Panc1 (cell line): Measurements from ENCODE around the gene MLH3. TPM values are rescaled to one million over a fixed set of nuclear protein-coding genes. Genes with fewer than 3 reads are reported as not detected.

Experiments used
- ATAC-seq: fragments of 200-7000 bp; cut with Tn5 transposase; 2 replicates; pipeline ENCODE4 v1.9.1; 2020; ENCODE audit warnings: mild to moderate bottlenecking, moderate library complexity
- BruUV-seq: library from RNA; stranded (reverse); fragments of 400-500 nt; replicated peaks from 2 replicates; lab custom pipeline; 2021; lab: Mats Ljungman, UMichigan
- CTCF ChIA-PET: fragments of 300-600 bp; sonication (Branson Sonifier 250); formaldehyde crosslinking; loops from one replicate; lab custom pipeline; 2022; ENCODE audit warnings: antibody characterized with exemption; lab: Charles Lee
- POLR2A ChIA-PET: fragments of 300-600 bp; sonication (Branson Sonifier 250); formaldehyde crosslinking; loops from one replicate; lab custom pipeline; 2022; ENCODE audit warnings: antibody characterized with exemption; lab: Charles Lee
- DNase-seq: peaks from one replicate; pipeline ENCODE4 v3.0.0-alpha.2; 2010; ENCODE audit warnings: low read depth, low spot score
- H3K27ac ChIP-seq: 2 replicates; pipeline ENCODE4 v1.5.1; 2011; ENCODE audit warnings: mild to moderate bottlenecking, low read length, inconsistent platforms
- H3K27me3 ChIP-seq: fragments of 200-500 bp; sonication (Bioruptor generic); 2 replicates; pipeline ENCODE4 v1.6.0; 2014; ENCODE audit warnings: low read length, inconsistent platforms; ENCODE audit not compliant: control insufficient read depth, insufficient read depth
- H3K36me3 ChIP-seq: fragments of 200-500 bp; sonication (Bioruptor generic); 2 replicates; pipeline ENCODE4 v1.5.1; 2014; ENCODE audit warnings: inconsistent platforms, mild to moderate bottlenecking, low read length, moderate library complexity; ENCODE audit not compliant: control insufficient read depth, insufficient read depth
- H3K4me1 ChIP-seq: 2 replicates; pipeline ENCODE4 v1.5.1; 2011; ENCODE audit warnings: inconsistent platforms, mild to moderate bottlenecking, low read length, moderate library complexity; ENCODE audit not compliant: control insufficient read depth, insufficient read depth
- H3K4me3 ChIP-seq, 2 experiments: 2 replicates each; pipeline ENCODE4 v1.5.1; 2011 to 2012; ENCODE audit warnings: low read depth in 2 of 2, low read length in 2 of 2, mild to moderate bottlenecking in 2 of 2, inconsistent platforms in 1 of 2, moderate library complexity in 1 of 2
- H3K9me3 ChIP-seq: fragments of 200-500 bp; sonication (Bioruptor generic); 2 replicates; pipeline ENCODE4 v1.5.1; 2014; ENCODE audit warnings: low read depth, mild to moderate bottlenecking, inconsistent platforms, low read length, moderate library complexity; ENCODE audit not compliant: control insufficient read depth, insufficient read depth
- CTCF ChIP-seq: fragments of 450-650 bp; IDR thresholded peaks from 2 replicates; pipeline ENCODE4 v1.5.1; 2017; ENCODE audit warnings: mild to moderate bottlenecking
- POLR2AphosphoS5 ChIP-seq: IDR thresholded peaks from 2 replicates; pipeline ENCODE4 v1.6.1; 2012; ENCODE audit warnings: mild to moderate bottlenecking, low read depth, low read length, moderate library complexity
- REST ChIP-seq, 2 experiments: IDR thresholded peaks; 2 replicates each; pipeline ENCODE4 v1.6.1; 2011 to 2012; ENCODE audit warnings: low read depth in 2 of 2, control low read depth in 1 of 2, low read length in 1 of 2, mild to moderate bottlenecking in 1 of 2, moderate library complexity in 1 of 2; ENCODE audit not compliant: insufficient read depth in 1 of 2
- SIN3A ChIP-seq: IDR thresholded peaks from 2 replicates; pipeline ENCODE4 v1.6.1; 2012; ENCODE audit warnings: low read depth, mild to moderate bottlenecking, low read length, moderate library complexity, borderline replicate concordance; ENCODE audit not compliant: insufficient read depth
- TCF7L2 ChIP-seq: IDR thresholded peaks from 2 replicates; pipeline ENCODE4 v1.6.1; 2011; ENCODE audit warnings: mild to moderate bottlenecking, low read depth, low read length, inconsistent platforms
- in situ Hi-C: cut with HindIII; loops from 2 replicates; pipeline ENCODE4 v1.10.0; 2016; ENCODE audit warnings: low sequenced_read_pairs, low pct_unique_long_range_greater_than_20kb
- intact Hi-C: fragments of 100-400 bp; cut with micrococcal nuclease; formaldehyde crosslinking; loops from one replicate; pipeline ENCODE4 v1.10.0; 2022; ENCODE audit not compliant: unreplicated experiment
- total RNA-seq: library from RNA; stranded (reverse); gene quantifications from one replicate; pipeline ENCODE4 v1.2.1, GENCODE V29; 2021; ENCODE audit not compliant: unreplicated experiment

MLH3 gene
- total RNA-seq, 1 experiment from 2014 or later, result 17.0 TPM

- intact Hi-C loops, result no loop called here
- ATAC-seq (no peak), DNase-seq (no peak)
- no peaks in the 10 kb centered on the region for H3K27me3 ChIP-seq
- H3K4me3 ChIP-seq, result no peak overlapping the region
- H3K4me1 ChIP-seq, result peaks cover 10% of the 10 kb centered on the region
- H3K27ac ChIP-seq, result no peak overlapping the region
- in situ Hi-C loops, result no loop called here
- TF ChIP-seq CTCF, result no peak
- TF ChIP-seq TCF7L2, result no peak
- no peak for TF ChIP-seq REST (IDR thresholded peaks at IDR 0.05; ENCODE audit: insufficient read depth in 1 of 2, low read depth in 2 of 2, low read length in 1 of 2)
- TF ChIP-seq POLR2AphosphoS5, result no peak
- TF ChIP-seq SIN3A, result no peak
- no peaks in the 10 kb centered on the region for H3K36me3 ChIP-seq
- H3K9me3 ChIP-seq, result no peaks in the 10 kb centered on the region
- ChIA-PET CTCF (no interaction called here), POLR2A (no interaction called here)
- no TSS peak for BruUV-seq
Measured at GRCh38 chr14:74982661-74983060, 68.6 kb downstream of the MLH3 start.

GRCh38 chr14:74981833-74982232 is 69.4 kb downstream of the MLH3 start:
- no peak for TF ChIP-seq TCF7L2
- peaks cover 10% of the 10 kb centered on the region for H3K4me1 ChIP-seq
- intact Hi-C loops (no loop called here), in situ Hi-C loops (no loop called here)
- DNase-seq, result no peak
- BruUV-seq, result no TSS peak
- ChIA-PET CTCF (no interaction called here), POLR2A (no interaction called here)
- no peaks in the 10 kb centered on the region for H3K36me3 ChIP-seq
- ATAC-seq, result no peak
- no peaks in the 10 kb centered on the region for H3K27me3 ChIP-seq
- H3K27ac ChIP-seq, result no peak overlapping the region
- H3K4me3 ChIP-seq, result no peak overlapping the region
- H3K9me3 ChIP-seq, result no peaks in the 10 kb centered on the region

- Histone ChIP-seq H3K27me3 (no peaks in the 10 kb centered on the region), H3K36me3 (no peaks in the 10 kb centered on the region), H3K9me3 (no peaks in the 10 kb centered on the region), H3K4me3 (no peak overlapping the region), H3K4me1 (peaks cover 10% of the 10 kb centered on the region), H3K27ac (no peak overlapping the region)
- no TSS peak for BruUV-seq
- CTCF ChIA-PET, result no interaction called here
- no peak for TF ChIP-seq POLR2AphosphoS5
- TF ChIP-seq REST (IDR thresholded peaks at IDR 0.05; ENCODE audit: insufficient read depth in 1 of 2, low read depth in 2 of 2, low read length in 1 of 2), result no peak
- TF ChIP-seq TCF7L2, result no peak
- intact Hi-C loops (no loop called here), in situ Hi-C loops (no loop called here)
- ATAC-seq, result no peak
- no peak for DNase-seq
- POLR2A ChIA-PET, result no interaction called here
Measured at GRCh38 chr14:74981462-74981782, 69.8 kb downstream of the MLH3 start.
